Smooth muscle cell (in vitro differentiated cells): ENCODE data around the gene PKD2L2. TPM values are rescaled to one million over a fixed set of nuclear protein-coding genes. Genes with fewer than 3 reads are reported as not detected.

Experiments used
- DNase-seq: peaks from one replicate; lab custom pipeline; 2025; ENCODE audit not compliant: unreplicated experiment; lab: John Stamatoyannopoulos, UW
- H2AFZ ChIP-seq: fragments of 200-600 bp; sonication (generic); 2 replicates; pipeline ENCODE4 v1.6.0; 2016; ENCODE audit warnings: antibody characterized with exemption, low read depth, mild to moderate bottlenecking
- H3F3A ChIP-seq: fragments of 200-600 bp; sonication (generic); 2 replicates; pipeline ENCODE4 v1.6.0; 2017; ENCODE audit warnings: antibody characterized with exemption, low read depth
- H3K27ac ChIP-seq: fragments of 200-600 bp; sonication (generic); 2 replicates; pipeline ENCODE4 v1.5.1; 2016; ENCODE audit warnings: low read depth, mild to moderate bottlenecking
- H3K27me3 ChIP-seq: fragments of 200-600 bp; sonication (generic); 2 replicates; pipeline ENCODE4 v1.6.1; 2016; ENCODE audit warnings: low read depth, mild to moderate bottlenecking
- H3K36me3 ChIP-seq: fragments of 200-600 bp; sonication (generic); 2 replicates; pipeline ENCODE4 v1.5.1; 2016; ENCODE audit warnings: low read depth
- H3K4me1 ChIP-seq: fragments of 200-600 bp; sonication (generic); 2 replicates; pipeline ENCODE4 v1.5.1; 2016; ENCODE audit warnings: low read depth
- H3K4me2 ChIP-seq: fragments of 200-600 bp; sonication (generic); 2 replicates; pipeline ENCODE4 v1.6.0; 2016; ENCODE audit warnings: mild to moderate bottlenecking
- H3K4me3 ChIP-seq: fragments of 200-600 bp; sonication (generic); 2 replicates; pipeline ENCODE4 v1.5.1; 2016; ENCODE audit warnings: mild to moderate bottlenecking
- H3K79me2 ChIP-seq: fragments of 200-600 bp; sonication (generic); 2 replicates; pipeline ENCODE4 v1.6.0; 2016; ENCODE audit warnings: low read depth, mild to moderate bottlenecking
- H3K9ac ChIP-seq: fragments of 200-600 bp; sonication (generic); 2 replicates; pipeline ENCODE4 v1.6.0; 2016; ENCODE audit warnings: low read depth
- H3K9me3 ChIP-seq: fragments of 200-600 bp; sonication (generic); replicated peaks from 2 replicates; pipeline ENCODE4 v1.5.1; 2016; ENCODE audit warnings: low read depth
- H4K20me1 ChIP-seq: fragments of 200-600 bp; sonication (generic); 2 replicates; pipeline ENCODE4 v1.6.0; 2016; ENCODE audit warnings: low read depth
- WGBS: methylation state at CpG from one replicate; pipeline ENCODE4 v1.1.7; 2016; ENCODE audit warnings: low lambda C conversion rate; 5-methylcytosine and 5-hydroxymethylcytosine counted together
- polyA plus RNA-seq: library from polyadenylated mRNA; unstranded; fragments of >200 nt; fragmentation: Nextera tagmentation; extraction: Ambion mirVana; gene quantifications from 2 replicates; pipeline ENCODE4 v1.2.1, GENCODE V29; 2016
- total RNA-seq: library from RNA; depleted of rRNA; stranded (reverse); fragments of >200 nt; gene quantifications from 2 replicates; pipeline ENCODE4 v1.2.3, GENCODE V29; 2014
- TF ChIP-seq, protein P1 (sequence below): fragments of 200-600 bp; sonication (generic); IDR thresholded peaks from 2 replicates; pipeline ENCODE4 v1.5.1; 2017; ENCODE audit warnings: borderline replicate concordance, mild to moderate bottlenecking, antibody characterized with exemption; ENCODE audit not compliant: insufficient read depth, poor library complexity, severe bottlenecking

The PKD2L2 gene
- total and polyA plus RNA-seq, 2 experiments from 2014 or later, result 0.19 TPM; not detected in 1

GRCh38 chr5:137916923-137917322, 27.7 kb downstream of the PKD2L2 start:
- Histone ChIP-seq H3K9ac (no peak overlapping the region), H3K4me2 (no peak overlapping the region), H3K9me3 (no peaks in the 10 kb centered on the region), H3K4me1 (peaks cover 5% of the 10 kb centered on the region), H4K20me1 (no peaks in the 10 kb centered on the region), H3F3A (no peaks in the 10 kb centered on the region), H2AFZ (no peak overlapping the region), H3K36me3 (no peaks in the 10 kb centered on the region), H3K4me3 (no peak overlapping the region), H3K27me3 (no peaks in the 10 kb centered on the region), H3K79me2 (no peaks in the 10 kb centered on the region), H3K27ac (no peak overlapping the region)
- WGBS, result 100% methylated on average over 1 of the region's 1 CpG
- TF ChIP-seq, protein P1, sequence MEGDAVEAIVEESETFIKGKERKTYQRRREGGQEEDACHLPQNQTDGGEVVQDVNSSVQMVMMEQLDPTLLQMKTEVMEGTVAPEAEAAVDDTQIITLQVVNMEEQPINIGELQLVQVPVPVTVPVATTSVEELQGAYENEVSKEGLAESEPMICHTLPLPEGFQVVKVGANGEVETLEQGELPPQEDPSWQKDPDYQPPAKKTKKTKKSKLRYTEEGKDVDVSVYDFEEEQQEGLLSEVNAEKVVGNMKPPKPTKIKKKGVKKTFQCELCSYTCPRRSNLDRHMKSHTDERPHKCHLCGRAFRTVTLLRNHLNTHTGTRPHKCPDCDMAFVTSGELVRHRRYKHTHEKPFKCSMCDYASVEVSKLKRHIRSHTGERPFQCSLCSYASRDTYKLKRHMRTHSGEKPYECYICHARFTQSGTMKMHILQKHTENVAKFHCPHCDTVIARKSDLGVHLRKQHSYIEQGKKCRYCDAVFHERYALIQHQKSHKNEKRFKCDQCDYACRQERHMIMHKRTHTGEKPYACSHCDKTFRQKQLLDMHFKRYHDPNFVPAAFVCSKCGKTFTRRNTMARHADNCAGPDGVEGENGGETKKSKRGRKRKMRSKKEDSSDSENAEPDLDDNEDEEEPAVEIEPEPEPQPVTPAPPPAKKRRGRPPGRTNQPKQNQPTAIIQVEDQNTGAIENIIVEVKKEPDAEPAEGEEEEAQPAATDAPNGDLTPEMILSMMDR, result no peak
- DNase-seq, result no peak

DNA sequence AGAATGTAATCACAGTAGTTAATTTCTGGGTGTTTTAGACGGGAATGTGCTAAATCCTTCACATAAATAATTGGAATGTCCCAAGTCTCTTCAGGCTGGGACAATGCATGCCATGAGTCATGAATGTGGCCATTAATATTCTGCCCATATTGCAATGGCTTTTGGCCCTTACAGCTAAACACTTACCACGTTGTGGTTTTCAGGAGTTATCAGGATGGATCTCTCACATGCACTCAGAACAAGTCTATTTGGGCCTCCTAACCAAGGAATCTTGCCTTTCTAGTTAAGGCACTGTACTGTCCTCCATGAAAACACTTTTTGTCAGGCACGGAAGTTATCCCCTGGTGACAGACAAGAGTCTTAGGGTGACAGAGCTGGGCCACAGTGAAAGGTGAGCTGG, 32.7 kb downstream of the PKD2L2 start:
- Histone ChIP-seq H3F3A (no peaks in the 10 kb centered on the region), H3K79me2 (no peaks in the 10 kb centered on the region), H3K4me1 (peaks cover 5% of the 10 kb centered on the region), H2AFZ (no peak overlapping the region), H4K20me1 (no peaks in the 10 kb centered on the region), H3K9ac (no peak overlapping the region), H3K4me2 (peak overlapping the region; percentile 8), H3K27me3 (no peaks in the 10 kb centered on the region), H3K36me3 (no peaks in the 10 kb centered on the region), H3K27ac (peak overlapping the region; percentile 22), H3K4me3 (no peak overlapping the region), H3K9me3 (no peaks in the 10 kb centered on the region)
- DNase-seq, result no peak
- TF ChIP-seq, protein P1, result no peak
- 19% methylated on average over 3 of the region's 3 CpGs for WGBS

DNA sequence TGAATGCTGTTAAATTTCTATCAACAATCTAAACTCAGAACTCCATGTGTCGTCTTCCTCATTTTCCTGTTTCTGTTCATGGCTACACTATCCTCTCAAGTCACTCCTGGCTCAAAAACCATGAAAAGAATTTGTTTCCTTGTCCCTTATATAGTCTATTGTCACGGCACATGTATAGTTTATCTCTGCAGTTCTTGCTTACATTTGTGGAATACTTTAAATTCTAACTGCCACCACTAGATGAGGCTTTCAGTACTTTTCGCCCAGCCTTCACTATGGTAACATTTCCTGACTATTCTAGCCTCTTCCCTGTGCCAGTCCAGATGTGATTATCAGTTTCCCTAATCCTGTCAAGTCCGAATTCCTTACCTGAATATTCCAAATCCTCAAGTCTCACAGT, 34.6 kb downstream of the PKD2L2 start:
- no peak overlapping the region for H3K27ac ChIP-seq
- H4K20me1 ChIP-seq, result no peaks in the 10 kb centered on the region
- H3F3A ChIP-seq, result no peaks in the 10 kb centered on the region
- no peaks in the 10 kb centered on the region for H3K79me2 ChIP-seq
- no peak overlapping the region for H3K4me3 ChIP-seq
- H3K4me1 ChIP-seq, result peaks cover 5% of the 10 kb centered on the region
- WGBS, result 44% methylated on average over 4 of the region's 4 CpGs
- H3K4me2 ChIP-seq, result peak overlapping the region; percentile 20
- no peak overlapping the region for H2AFZ ChIP-seq
- TF ChIP-seq, protein P1, result no peak
- H3K9ac ChIP-seq, result no peak overlapping the region
- no peaks in the 10 kb centered on the region for H3K36me3 ChIP-seq
- no peaks in the 10 kb centered on the region for H3K27me3 ChIP-seq
- no peaks in the 10 kb centered on the region for H3K9me3 ChIP-seq
- no peak for DNase-seq

DNA sequence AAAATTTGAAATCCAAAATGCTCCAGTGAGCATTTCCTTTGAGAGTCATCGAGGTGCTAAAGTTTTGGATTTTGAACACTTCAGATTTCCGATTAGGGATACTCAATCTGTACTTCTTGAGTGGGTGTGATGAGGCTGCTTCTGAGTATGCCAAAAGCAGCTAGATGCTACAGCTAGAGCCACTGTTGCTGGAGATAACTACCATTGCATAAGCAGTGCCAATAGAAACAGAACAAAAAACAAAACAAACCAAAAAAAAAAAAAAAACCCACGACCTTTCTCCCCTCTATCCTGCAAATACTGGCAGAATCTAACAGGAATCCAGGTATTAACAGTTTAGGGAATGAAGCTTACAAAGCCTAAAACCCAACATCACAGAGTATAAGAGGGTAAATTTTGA, 43.5 kb downstream of the PKD2L2 start:
- no peak overlapping the region for H3K9ac ChIP-seq
- DNase-seq, result no peak
- H3K36me3 ChIP-seq, result peaks cover 2% of the 10 kb centered on the region
- no peaks in the 10 kb centered on the region for H3K27me3 ChIP-seq
- no peaks in the 10 kb centered on the region for H3K9me3 ChIP-seq
- H4K20me1 ChIP-seq, result no peaks in the 10 kb centered on the region
- H3K79me2 ChIP-seq, result no peaks in the 10 kb centered on the region
- no peak overlapping the region for H3K4me3 ChIP-seq
- no peak overlapping the region for H3K27ac ChIP-seq
- no peaks in the 10 kb centered on the region for H3F3A ChIP-seq
- no peak overlapping the region for H2AFZ ChIP-seq
- TF ChIP-seq, protein P1, result no peak
- no peak overlapping the region for H3K4me2 ChIP-seq
- WGBS, result 88% methylated on average over 3 of the region's 3 CpGs
- no peaks in the 10 kb centered on the region for H3K4me1 ChIP-seq
